ENCODE measurements around the gene CCDC69.
"Not testable (repeated sequence)": the region's sequence is repeated elsewhere in the genome, so short reads cannot be mapped to it uniquely, and the experiment has no call there.

CCDC69 gene, protein sequence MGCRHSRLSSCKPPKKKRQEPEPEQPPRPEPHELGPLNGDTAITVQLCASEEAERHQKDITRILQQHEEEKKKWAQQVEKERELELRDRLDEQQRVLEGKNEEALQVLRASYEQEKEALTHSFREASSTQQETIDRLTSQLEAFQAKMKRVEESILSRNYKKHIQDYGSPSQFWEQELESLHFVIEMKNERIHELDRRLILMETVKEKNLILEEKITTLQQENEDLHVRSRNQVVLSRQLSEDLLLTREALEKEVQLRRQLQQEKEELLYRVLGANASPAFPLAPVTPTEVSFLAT

DNA sequence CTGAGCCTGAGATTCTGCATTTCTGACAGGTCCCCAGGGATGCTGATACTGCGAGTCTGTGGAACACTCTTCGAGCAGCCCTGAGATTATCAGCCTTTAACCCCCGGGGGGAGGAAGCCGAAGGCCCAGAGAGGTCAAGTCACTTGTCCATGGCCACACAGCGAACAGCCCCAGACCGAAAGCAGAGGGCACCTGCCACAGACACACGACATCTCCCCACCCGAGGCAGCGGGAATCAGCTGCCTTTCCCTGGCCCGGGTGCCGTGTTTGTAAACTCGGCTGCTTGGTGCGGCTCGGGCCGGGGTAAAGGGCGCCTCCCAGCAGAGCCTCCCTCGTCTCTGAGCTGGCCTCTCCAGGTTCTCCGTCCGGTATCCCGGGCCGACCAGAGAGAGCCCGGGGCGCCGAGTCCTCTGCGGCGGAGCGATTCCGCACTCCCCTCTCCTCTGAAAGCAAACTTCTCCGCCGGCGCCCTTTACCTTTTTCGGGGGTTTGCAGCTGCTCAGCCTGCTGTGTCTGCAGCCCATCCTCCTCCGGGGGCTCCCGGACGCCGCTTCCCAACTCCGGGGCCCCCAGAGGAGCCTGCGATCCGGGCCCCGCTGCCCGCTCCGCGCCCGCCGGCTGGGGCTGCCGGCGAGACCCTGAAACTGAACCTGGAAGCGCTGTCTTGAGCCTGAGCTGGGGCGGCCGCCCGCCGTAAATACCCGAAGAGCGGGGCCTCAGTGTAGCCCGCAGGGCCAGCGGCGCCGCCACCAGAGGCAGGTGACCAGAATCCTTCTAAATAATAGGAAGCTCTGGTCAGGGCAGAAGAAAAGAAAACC lies at the start of gene CCDC69:
Gene CCDC69, minus strand, starts transcription at position 646 of the 818 bp plus-strand sequence. Its CDS starts 122 bp downstream, at position 524.
- DNase-seq (ENCODE audit: low spot score): peak; percentile 94

- no peak for DNase-seq (ENCODE audit: low spot score)
Observed at GRCh38 chr5:151271336-151271735, 47.4 kb upstream of the CCDC69 start.

- no peak for DNase-seq (ENCODE audit: low spot score)
Observed at GRCh38 chr5:151270599-151270998, 46.7 kb upstream of the CCDC69 start.

DNA sequence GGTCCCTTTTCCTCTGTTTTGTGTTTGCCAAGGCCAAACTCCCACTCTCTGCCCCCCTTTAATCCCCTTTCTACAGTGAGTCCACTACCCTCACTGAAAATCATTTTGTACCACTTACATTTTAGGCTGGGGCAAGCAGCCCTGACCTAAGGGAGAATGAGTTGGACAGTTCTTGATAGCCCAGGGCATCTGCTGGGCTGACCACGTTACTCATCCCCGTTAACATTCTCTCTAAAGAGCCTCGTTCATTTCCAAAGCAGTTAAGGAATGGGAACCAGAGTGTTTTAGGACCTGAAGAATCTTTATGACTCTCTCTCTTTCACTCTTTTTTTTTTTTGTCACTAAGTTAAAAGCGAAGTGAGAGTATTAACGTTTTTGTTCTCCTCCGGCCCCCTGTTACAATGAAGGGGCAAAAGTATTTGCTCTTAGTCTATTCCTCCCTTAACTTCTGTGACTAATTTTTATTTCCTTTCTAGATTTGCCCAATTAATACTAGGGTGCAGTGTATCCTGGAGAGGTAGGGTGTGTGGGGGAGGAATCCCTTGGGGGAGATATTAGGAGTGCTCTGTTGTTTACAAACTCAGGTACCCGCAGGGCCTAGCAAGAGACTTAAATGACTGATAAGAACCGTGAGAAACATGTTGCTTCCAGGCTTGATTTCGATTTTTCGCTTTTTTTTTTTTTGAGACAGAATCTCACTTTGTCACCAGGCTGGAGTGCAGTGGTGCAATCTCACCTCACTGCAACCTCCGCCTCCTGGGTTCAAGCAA lies 43.8 kb upstream of the CCDC69 start:
- no peak for DNase-seq (ENCODE audit: low spot score)

GRCh38 chr5:151264113-151264512 lies 40.2 kb upstream of the CCDC69 start:
- DNase-seq (ENCODE audit: low spot score): peak; percentile 32

GRCh38 chr5:151262532-151262931 lies 38.6 kb upstream of the CCDC69 start:
- no peak for DNase-seq (ENCODE audit: low spot score)

DNA sequence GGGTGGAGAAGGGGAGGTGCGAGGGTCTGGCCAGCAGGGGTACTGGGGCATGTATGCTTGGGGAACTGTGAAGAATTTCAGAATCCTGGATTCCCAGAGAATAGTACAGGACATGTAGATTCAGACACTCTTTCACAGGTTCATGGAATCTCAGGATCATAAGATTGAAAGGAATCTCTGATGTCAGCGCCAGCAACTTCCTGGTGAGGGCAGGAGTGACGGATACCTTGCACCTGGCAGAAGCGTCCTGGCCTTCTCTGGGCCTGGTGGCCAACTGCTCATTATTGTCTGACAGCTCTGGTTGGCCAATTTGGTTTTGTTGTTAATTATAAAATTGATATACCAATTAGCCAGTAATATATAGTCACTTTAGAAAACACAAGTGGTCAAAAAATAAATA lies 36.0 kb upstream of the CCDC69 start:
- DNase-seq (ENCODE audit: low spot score): no peak

GRCh38 chr5:151258816-151259215 lies 34.9 kb upstream of the CCDC69 start:
- DNase-seq (ENCODE audit: low spot score): no peak

- DNase-seq (ENCODE audit: low spot score): no peak
Observed at GRCh38 chr5:151258201-151258611, 34.3 kb upstream of the CCDC69 start.

DNA sequence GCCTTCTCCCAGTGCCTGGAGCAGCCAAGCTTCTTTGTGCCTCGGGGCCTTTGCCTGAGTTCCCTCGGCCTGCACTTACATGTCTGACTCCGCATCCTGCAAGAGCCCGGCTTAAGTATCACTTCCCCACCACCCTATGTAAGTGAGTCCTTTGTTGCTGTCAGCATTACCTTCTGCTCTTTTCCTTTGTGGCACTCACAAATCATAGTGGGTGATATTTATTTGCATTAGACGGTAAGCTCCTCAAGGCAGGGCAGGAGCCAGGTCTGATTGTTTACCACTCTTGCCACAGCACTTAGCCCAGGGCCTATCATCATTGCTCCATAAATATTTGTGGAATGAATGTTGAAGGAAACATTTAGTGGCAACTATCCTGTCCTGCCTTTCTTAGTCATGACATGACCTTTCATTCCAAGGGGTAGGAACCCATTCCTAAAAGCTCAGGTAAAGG lies 33.9 kb upstream of the CCDC69 start:
- no peak for DNase-seq (ENCODE audit: low spot score)

DNA sequence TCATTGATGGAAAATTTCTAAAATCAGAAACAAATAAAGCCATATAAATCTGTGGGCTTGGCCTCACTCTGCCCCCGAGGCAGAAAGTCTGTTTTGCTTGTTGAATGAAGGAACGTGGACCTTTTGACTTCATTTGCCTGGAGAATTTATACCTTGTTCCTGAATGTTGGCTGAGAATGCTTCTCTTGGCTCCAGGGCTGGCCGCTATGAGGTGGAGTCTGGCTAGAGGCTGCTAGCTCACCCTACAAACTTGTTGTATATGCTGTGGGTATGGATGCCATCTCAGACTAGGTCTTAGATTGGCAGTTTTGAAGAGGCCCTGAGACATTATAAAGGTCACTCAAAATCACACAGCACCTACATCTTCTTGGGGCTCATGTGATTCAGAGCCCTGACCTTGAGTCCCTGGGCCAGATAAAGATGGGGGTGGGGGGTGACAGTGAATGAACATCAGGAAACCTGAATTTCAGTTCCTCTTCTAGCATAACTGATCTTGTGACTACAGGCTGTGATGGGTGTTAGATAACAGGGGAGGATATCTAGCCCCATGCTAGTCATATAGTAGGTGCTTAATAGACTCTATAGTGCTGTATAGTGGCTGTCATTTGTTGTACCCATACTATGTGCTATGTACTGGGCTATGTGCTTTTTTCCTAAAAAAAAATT lies 31.9 kb upstream of the CCDC69 start:
- DNase-seq (ENCODE audit: low spot score): no peak

DNA sequence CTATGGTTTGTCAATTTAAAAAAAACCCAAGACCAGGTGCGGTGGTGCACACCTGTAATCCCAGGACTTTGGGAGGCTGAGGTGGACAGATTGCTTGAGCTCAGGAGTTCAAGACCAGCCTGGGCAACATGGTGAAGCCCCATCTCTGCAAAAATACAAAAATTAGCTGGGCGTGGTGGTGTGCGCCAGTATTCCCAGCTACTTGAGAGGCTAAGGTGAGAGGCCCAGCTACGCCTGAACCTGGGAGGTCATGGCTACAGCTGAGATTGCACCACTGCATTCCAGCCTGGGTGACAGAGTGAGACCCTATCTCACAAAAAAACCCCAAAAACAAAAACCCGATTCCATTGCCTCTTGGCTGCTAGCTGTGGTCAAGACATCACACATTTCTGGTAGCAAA lies 31.1 kb upstream of the CCDC69 start:
- DNase-seq (ENCODE audit: low spot score): not testable (repeated sequence)

GRCh38 chr5:151254556-151254955 lies 30.7 kb upstream of the CCDC69 start:
- no peak for DNase-seq (ENCODE audit: low spot score)

- DNase-seq (ENCODE audit: low spot score): no peak
Observed at GRCh38 chr5:151253605-151253950, 29.7 kb upstream of the CCDC69 start.

- DNase-seq (ENCODE audit: low spot score): peak; percentile 96
Observed at GRCh38 chr5:151252762-151253604, 29.1 kb upstream of the CCDC69 start, which contains the start of gene GM2A. TSS of gene GM2A (plus strand) at chr5:151253185. CDS start at chr5:151253217, 32 bp downstream.

- no peak for DNase-seq (ENCODE audit: low spot score)
Observed at GRCh38 chr5:151251621-151252020, 27.7 kb upstream of the CCDC69 start.

GRCh38 chr5:151251001-151251551 lies 27.2 kb upstream of the CCDC69 start:
- DNase-seq (ENCODE audit: low spot score): no peak

DNA sequence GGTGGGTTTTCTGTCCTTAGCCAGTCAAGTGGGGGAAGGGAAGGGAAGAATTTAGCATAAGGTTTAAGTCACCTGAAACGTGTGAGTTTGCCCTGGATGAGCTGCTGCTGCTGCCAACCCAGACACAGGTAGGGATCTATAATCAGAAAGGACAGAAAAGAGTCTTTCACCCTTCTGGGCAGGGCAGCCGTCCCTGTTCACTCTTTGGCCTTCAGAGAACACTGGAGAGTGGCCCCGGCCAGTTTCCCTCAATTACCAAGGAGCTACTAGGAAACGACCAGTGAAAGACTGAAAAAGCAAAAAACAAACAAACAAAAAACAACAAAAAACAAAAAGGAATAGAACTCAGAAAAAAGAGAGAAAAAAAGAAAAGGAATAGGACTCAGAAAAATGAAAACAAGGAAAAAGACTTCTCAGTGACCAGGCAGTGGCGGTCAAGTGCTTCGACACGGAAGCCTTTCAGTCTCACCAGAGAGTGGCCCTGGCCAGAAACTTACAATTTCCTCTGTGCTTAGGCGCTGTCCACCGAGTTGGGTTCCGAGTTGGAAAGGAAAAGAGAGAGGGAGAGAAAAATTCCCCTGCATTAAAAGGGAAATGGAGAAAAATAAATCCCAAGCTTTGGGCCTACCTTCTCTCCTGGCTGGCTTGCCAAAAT lies 26.6 kb upstream of the CCDC69 start:
- DNase-seq (ENCODE audit: low spot score): no peak

DNA sequence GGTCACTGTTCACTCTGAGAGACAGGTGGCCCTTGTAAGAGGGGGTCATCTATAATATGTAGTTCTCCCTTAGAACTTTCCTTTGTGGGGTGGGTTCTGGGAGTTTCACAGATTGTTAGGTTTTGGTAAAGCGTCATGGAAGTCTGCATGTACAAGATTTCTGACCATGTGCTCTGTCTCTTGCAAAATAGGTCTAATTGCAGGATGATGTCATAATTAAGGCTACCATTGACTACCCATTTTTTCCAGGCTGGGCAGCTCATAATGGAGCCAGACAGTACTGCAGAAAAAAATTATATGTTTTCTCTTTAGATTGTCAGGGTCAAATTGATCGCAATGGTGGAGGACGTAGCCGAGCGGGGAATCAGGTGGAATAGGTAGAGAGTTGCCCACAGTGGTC lies 25.4 kb upstream of the CCDC69 start:
- no peak for DNase-seq (ENCODE audit: low spot score)

- DNase-seq (ENCODE audit: low spot score): no peak
Observed at GRCh38 chr5:151248651-151249050, 24.8 kb upstream of the CCDC69 start.
